ENCODE measurements around the gene PYHIN1.

Gene PYHIN1

GRCh38 chr1:158931055-158931737 lies at the start of gene PYHIN1:
Gene PYHIN1 (plus strand): TSS chr1:158931552. CDS start chr1:158936911, 5,359 bp downstream.
- peak; percentile 25 to 56 for DNase-seq

DNA sequence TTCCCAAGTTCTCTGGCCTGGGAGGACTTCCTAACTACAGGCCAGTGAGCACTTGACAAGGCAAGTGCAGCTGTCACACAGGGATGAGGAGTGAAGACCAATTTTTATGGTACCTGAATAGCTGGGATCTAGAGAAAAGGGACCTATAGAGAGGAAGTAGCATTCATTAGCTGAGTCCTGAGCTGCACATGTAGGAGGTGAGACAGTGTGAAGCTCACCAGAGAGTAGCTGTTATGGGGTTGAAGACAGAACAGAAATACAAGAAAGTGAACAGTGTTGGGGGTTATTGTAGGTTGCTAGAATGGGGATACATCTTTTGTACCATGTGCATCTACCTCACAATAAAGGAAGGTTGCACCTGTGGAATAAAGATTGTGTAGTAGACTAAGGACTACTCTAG lies 37.7 kb upstream of the PYHIN1 start:
- DNase-seq: no peak

DNA sequence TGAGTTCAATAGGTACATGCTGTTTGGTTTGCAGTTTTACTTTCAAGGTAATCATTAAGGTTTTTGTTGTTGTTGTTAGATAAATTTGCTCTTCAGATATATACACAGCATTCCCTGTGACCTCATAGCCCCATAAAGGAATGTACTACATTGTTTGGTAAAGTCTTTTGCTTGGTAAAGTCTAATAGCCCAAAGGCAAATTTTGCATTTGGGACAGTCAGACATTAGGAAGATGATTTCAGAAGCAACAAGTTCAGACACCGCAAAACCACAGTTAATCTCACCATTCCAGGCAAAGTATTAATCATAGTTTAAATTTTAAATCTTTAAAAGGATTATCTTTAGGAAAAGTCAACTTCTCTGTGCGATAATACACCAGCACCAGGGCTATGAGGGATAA lies 32.6 kb upstream of the PYHIN1 start:
- DNase-seq: no peak

- no peak for DNase-seq
Measured at GRCh38 chr1:158901623-158902022, 29.7 kb upstream of the PYHIN1 start.

- no peak for DNase-seq
Measured at GRCh38 chr1:158916085-158916484, 15.3 kb upstream of the PYHIN1 start.

DNA sequence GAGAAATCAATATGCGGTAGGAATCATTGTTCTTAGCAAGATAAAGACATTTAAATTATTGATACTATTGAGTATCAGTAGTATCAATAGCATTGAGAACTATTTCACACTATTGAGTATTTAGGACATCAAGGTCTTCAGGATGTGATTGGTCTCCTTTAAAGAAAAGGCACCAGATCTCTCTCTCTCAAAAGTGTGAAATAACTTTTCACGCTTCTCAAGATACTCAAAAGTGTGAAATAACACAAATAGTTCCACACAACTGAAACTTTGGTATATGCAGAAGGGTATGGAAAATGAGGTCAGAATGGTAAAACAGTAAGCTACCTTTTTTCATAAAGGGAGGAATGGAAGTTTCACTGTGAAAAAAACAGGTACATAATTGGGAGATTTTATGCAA lies 6.7 kb upstream of the PYHIN1 start:
- peak in 1 of 2 donors; percentile 27 for DNase-seq

GRCh38 chr1:158930504-158930903 lies 848 bp upstream of the PYHIN1 start:
- DNase-seq: peak; percentile 29 to 68

DNA sequence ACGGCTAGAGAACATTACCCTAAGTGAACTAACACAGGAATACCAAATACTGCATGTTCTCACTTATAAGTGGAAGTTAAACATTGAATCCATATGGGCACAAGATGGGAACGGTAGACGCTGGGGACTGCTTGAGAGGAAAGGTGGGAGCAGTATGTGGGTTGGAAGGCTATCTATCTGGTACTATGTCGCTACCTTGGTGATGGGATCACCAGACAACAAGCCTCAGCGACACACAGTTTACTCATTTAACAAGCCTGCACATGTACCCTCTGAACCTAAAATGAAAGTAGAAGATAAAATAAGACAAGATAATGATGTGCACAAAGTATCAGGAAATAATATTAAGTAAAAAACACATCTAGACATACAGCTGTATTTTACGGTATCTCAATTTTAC lies 819 bp downstream of the PYHIN1 start:
- DNase-seq: peak in 1 of 2 donors; percentile 36

- peak in 1 of 2 donors; percentile 38 for DNase-seq
Measured at GRCh38 chr1:158933621-158934020, 2.3 kb downstream of the PYHIN1 start.

DNA sequence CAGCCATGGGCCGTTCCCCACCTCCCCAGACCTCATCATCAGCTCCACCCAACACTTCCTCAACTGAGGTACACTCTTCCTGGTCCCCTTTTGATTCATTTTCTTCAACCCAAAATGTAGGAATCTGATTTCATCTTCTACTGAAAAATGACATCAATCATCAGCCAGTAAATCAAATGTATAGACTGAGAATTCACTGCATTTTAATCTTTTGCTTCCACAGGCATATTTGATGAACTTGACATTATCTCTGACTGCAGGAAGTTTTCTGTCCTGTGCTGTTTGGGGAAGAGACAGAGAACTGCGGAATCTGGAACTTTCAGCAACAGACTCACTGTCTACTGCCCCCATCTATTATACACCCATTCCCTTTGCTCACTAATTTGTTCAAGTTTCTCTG lies 7.8 kb downstream of the PYHIN1 start:
- DNase-seq: no peak

- no peak for DNase-seq
Measured at GRCh38 chr1:158941317-158941716, 10.0 kb downstream of the PYHIN1 start.

DNA sequence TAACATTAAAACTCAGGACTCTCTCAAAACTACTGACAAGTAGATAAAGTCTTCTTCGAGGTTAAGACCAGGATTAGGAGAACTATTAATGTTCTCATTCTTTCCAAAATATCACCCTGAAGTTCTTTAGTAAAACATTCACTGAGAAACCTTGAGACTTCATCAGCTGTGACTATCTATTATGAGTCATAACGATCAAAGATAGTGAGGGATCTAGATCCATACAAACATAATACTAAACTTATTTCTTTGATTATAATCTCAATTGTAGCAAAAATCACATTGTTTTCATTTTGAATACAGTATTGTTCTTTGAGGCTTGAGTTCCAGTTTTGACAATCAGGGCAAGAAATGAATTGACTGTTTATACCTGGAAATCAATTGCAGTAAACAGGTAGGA lies 11.1 kb downstream of the PYHIN1 start:
- no peak for DNase-seq

GRCh38 chr1:158943059-158943458 lies 11.7 kb downstream of the PYHIN1 start:
- DNase-seq: no peak

DNA sequence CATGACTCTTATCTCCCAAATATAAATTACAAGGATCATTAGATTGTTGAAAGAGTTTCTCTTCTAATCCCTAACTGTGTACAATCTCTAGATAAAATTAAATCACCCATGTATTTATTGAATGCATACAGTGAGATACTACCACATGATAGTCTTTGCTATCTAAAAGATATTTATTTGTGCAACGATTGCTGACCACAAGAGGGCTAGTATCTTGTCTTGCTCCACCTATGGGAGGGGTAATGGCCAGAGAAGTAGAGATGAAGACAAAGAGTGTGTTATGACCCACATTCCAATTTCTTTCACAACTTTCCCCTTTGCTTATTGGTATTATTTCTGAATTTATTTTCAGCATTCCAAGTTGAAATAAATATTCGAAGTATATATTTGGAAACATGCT lies 13.7 kb downstream of the PYHIN1 start:
- no peak for DNase-seq

- no peak for DNase-seq
Measured at GRCh38 chr1:158946785-158947184, 15.4 kb downstream of the PYHIN1 start.

DNA sequence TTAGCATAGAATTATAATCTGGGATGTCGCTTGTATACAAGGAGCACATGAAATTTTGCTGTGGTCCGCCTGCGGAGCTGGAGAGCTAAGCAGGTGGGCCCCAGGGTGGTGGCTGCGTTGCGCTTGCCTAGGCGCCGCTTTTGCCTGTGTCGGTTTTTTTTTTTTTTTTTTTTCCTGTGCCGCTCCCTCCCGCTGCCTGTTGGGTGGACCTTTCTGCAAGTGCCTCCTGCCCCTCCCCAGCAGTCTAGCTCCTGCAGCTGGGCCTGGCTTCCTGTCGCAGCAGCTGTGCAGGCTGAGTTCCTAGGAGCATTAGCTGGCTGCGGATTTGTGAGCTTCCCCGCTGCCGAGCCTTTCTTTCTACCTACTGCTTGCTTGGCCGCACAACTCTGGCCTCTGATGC lies 20.6 kb downstream of the PYHIN1 start:
- peak in 1 of 2 donors; percentile 1 for DNase-seq

GRCh38 chr1:158952416-158952815 lies 21.1 kb downstream of the PYHIN1 start:
- DNase-seq: no peak

- no peak for DNase-seq
Measured at GRCh38 chr1:158961178-158961577, 29.8 kb downstream of the PYHIN1 start.

- DNase-seq: no peak
Measured at GRCh38 chr1:158962983-158963382, 31.6 kb downstream of the PYHIN1 start.

GRCh38 chr1:158969166-158969565 lies 37.8 kb downstream of the PYHIN1 start:
- DNase-seq: no peak

GRCh38 chr1:158969855-158970254 lies 38.5 kb downstream of the PYHIN1 start:
- DNase-seq: no peak

- peak in 1 of 2 donors; percentile 27 for DNase-seq
Measured at GRCh38 chr1:158972841-158973240, 41.5 kb downstream of the PYHIN1 start.

DNA sequence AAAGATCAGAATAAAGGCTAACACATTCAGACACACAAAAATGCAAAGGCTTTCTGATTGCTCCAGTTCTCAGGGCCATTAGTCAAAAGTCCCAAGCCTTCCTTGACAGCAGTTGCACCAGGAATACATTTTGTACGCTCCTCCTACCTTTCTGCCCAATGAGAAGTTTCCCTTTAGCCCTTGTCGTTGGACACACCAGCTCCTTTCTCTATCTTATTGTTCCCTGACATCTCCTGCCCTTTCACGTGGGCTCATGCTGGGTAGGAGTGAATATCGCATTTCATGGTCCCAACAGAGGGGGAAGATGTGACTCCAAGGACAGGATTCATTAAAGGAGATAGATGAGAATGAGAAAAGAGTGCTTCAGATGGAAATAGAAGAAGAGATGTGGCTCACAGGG lies 44.9 kb downstream of the PYHIN1 start:
- DNase-seq: no peak

DNA sequence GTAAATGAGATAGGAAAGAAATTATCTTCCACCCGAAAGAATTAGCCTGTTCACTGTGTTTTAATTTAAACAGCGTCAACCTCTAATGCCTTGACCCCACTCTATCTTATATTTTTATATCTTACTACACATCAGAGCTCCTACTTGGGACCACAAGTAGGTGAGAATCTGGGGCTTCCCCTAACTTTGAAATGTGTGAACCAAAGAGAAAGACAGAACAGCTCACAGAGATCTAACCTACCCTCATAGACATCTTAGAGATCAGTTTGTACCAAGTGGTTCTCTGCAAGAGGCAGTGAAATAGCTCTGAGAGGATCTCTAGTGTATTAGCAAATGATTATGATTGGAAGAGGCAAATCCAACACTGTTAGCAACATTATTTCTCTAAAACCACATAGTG lies 47.4 kb downstream of the PYHIN1 start:
- DNase-seq: peak in 1 of 2 donors; percentile 44

- DNase-seq: no peak
Measured at GRCh38 chr1:158979229-158979628, 47.9 kb downstream of the PYHIN1 start.

Measured in CD4-positive, alpha-beta T cell treated with Interleukin-1 beta for 1 hour (primary cell).